Measurements from ENCODE around the gene GPC2.
"Not testable (repeated sequence)": the region's sequence is repeated elsewhere in the genome, so short reads cannot be mapped to it uniquely, and the experiment has no call there.

GPC2 gene, protein sequence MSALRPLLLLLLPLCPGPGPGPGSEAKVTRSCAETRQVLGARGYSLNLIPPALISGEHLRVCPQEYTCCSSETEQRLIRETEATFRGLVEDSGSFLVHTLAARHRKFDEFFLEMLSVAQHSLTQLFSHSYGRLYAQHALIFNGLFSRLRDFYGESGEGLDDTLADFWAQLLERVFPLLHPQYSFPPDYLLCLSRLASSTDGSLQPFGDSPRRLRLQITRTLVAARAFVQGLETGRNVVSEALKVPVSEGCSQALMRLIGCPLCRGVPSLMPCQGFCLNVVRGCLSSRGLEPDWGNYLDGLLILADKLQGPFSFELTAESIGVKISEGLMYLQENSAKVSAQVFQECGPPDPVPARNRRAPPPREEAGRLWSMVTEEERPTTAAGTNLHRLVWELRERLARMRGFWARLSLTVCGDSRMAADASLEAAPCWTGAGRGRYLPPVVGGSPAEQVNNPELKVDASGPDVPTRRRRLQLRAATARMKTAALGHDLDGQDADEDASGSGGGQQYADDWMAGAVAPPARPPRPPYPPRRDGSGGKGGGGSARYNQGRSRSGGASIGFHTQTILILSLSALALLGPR

DNA sequence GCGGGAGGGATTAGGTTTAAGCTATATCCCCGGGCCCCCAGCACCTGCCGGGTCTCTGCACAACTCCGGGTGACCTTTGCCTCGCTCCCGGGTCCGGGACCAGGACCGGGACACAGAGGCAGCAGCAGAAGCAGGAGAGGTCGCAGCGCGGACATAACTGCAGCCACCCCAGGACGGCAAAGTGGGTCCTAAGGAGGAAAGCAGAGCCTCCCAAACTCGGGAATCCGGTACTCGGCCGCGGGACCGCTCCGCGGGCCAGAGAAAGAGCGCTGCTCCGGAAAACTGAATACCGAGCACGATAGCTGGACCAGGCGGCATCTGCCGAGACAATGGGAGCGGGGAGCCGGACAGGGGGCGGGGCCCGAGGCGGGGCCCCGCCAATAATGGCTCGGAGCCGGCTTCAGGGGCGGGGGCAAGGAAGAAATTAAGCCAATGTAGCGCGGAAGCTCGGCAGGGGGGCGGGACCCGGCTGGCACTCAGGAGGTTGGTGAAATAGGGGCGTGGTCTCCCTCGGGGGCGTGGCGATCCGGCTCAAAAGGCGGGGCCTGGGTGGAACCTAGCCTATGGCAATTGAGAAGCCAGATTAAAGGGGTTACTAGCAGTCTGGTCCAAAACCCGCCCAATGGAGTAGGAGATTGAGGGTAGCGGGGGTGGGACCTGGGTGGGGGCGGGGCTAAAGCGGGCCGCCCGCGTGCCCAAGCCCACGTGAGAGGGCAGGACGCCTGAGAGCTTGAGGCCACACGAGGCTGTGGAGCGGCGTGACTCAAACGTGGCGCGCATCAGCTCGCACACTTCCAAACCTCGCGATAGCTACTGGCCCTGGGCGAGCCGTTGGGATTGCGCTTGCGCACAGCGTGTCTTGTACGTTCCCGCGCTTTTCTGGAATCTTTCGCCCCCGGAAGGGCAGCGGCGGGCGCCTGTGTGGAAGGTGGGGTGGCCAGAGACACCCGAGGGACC lies at the start of gene GPC2, which contains the start of gene STAG3:
Gene GPC2, minus strand, starts transcription at position 337 of the 957 bp plus-strand sequence. Its CDS starts 182 bp downstream, at position 155.
Gene STAG3, plus strand, starts transcription at position 874 of the 957 bp plus-strand sequence. CDS start 2,639 bp downstream, outside the sequence.
- DNase-seq (ENCODE audit: low spot score): peak; percentile 97
- TF ChIP-seq, protein P1, sequence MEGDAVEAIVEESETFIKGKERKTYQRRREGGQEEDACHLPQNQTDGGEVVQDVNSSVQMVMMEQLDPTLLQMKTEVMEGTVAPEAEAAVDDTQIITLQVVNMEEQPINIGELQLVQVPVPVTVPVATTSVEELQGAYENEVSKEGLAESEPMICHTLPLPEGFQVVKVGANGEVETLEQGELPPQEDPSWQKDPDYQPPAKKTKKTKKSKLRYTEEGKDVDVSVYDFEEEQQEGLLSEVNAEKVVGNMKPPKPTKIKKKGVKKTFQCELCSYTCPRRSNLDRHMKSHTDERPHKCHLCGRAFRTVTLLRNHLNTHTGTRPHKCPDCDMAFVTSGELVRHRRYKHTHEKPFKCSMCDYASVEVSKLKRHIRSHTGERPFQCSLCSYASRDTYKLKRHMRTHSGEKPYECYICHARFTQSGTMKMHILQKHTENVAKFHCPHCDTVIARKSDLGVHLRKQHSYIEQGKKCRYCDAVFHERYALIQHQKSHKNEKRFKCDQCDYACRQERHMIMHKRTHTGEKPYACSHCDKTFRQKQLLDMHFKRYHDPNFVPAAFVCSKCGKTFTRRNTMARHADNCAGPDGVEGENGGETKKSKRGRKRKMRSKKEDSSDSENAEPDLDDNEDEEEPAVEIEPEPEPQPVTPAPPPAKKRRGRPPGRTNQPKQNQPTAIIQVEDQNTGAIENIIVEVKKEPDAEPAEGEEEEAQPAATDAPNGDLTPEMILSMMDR (IDR thresholded peaks at IDR 0.05; ENCODE audit: extremely low read depth, missing control alignments): no peak

DNA sequence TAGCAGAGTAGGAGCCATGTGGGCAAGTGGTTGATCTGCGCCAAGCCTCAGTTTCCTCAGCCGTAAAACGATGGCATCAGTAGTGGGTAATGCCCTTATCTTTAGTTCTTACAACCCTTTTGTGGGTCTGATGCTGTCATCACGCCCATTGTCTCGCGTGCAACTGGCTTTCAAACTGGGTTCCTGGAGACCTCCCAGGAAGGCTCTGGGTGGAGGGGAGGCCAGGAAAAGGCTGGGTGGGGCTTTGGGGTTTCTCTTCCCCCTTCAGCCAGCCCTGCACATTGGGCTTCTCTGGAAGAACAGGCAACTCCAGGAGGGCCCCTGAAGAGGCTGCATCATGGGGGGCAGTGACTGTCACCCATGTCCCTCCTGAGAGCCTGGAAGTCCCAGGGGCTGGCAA lies 47.7 kb upstream of the GPC2 start:
- DNase-seq (ENCODE audit: low spot score): not testable (repeated sequence)

DNA sequence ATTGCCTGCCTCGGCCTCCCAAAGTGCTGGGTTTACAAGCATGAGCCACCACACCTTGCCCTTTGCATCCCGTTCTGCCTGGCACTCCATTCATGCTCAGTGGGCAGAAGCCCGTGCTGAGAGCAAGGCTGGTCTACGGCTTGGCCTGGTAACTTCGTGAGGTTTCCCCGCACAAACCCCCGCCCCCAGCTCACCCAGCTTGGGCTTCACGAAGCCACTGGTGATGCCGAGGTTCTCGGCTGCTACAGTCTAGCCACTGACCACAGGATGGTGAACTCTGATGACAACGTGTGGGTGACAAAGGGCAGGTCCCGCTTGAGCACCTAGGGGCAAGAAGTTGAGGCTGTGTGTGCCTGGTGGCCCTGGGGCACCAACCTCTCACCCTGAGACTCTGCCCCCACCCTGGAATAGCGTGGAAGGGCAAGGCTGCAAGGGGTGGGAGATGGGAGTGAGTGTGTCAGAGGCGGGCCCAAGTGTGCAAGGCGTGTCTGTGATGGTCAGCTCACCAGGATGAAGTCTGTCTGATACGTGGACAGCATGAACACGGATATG lies 46.3 kb upstream of the GPC2 start:
- not testable (repeated sequence) for DNase-seq (ENCODE audit: low spot score)

DNA sequence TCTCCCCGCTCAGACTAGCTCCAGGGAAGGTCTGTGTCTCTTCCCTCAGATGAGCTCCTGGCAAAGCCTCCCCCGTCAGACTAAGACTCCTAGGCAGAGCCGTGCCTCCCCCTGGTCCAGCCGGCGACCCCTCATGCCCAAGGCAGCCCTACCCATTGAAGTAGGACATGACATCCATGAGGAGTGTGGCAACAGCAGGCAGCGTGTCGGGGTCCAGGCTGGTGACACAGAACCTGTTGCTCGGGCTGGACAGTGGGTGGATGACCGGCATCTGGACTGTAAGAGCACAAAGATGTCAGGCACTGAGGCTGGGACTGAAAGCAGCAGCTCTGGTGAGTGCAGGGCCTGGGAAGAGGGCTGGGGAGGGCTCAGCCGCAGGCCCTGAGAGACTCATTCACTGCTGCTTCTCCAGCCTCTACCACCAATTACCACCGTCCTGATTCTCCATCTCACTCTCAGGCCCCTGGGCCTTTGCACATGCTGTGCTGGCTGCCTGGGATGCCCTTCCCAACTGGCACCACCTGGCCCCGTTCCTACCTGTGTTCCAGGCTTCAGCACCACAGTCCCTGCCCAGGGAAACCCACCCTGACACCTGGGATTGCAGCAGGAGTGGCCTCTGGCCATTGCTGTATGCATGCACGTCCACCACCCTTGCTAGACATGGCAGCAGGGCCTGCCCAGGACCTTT lies 45.4 kb upstream of the GPC2 start:
- DNase-seq (ENCODE audit: low spot score): no peak
- TF ChIP-seq, protein P1 (IDR thresholded peaks at IDR 0.05; ENCODE audit: extremely low read depth, missing control alignments): no peak

DNA sequence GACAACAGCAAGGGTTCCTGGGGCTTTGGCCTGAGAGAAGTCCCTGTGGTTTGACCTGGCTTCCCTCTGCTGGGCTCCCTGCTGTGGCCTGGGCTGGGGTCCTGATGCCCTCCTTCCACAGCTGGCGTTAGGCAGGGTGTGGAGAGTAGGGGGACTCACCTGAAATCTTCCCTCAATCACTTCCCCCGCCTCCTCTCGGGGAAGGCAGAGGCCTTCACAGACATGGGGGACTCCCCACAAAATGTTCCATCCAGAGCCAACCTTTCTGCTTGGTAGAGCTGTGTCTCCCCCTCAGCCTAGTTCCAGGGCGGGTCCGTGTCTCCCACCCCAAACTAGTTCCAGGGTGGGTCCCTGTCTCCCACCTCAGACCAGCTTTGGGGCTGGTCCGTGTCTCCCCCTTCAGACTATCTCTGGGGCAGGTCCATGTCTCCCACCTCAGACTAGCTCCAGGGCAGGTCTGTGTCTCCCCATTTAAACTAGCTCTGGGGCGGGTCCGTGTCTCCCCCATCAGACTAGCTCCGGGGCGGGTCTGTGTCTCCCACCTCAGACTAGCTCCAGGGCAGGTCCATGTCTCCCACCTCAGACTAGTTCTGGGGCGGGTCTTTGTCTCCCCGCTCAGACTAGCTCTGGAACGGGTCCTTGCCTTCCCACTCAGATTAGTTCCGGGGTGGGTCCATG lies 44.7 kb upstream of the GPC2 start:
- TF ChIP-seq, protein P1 (IDR thresholded peaks at IDR 0.05; ENCODE audit: extremely low read depth, missing control alignments): no peak

DNA sequence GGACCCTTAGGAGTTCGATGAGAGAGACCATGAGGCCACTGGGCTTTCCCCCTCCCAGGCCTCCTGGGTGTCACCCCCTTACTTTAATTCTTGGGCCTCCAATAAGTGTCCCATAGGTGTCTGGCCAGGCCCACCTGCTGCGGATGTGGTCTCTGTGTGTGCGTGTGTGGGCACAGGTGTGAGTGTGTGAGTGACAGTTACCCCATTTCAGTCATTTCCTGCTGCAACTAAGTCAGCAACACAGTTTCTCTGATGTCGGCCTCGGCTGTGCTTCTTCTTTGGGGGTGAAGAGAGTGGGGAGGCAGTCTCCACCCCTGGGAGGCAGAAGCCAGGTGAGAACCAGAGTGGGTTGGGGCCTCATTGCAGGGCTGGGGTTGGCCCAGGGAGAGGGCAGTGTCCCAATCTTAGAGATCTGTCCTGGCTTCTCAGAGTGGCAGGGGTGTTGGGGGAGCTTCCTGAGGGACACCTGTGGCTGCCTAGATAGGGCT lies 44.1 kb upstream of the GPC2 start:
- peak; percentile 78 for DNase-seq (ENCODE audit: low spot score)
- TF ChIP-seq, protein P1 (IDR thresholded peaks at IDR 0.05; ENCODE audit: extremely low read depth, missing control alignments): no peak

More for the DNA sequence above, 44.7 kb upstream of the GPC2 start:
- DNase-seq (ENCODE audit: low spot score): peak; percentile 32

DNA sequence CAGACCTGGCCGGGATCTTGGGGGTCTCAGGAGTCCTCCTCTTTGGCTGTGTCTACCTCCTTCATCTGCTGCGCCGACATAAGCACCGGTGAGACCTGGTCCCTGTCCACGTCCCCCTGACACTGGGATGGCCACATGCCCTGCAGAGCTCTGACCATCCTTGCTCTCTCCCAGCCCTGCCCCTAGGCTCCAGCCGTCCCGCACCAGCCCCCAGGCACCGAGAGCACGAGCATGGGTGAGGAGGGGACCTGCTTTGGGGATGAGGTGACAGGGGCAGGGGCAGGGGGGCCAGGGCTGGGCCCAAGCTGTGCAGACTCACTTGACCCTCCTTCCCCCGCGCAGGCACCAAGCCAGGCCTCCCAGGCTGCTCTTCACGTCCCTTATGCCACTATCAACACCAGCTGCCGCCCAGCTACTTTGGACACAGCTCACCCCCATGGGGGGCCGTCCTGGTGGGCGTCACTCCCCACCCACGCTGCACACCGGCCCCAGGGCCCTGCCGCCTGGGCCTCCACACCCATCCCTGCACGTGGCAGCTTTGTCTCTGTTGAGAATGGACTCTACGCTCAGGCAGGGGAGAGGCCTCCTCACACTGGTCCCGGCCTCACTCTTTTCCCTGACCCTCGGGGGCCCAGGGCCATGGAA lies 43.5 kb upstream of the GPC2 start:
- TF ChIP-seq, protein P1 (IDR thresholded peaks at IDR 0.05; ENCODE audit: extremely low read depth, missing control alignments): no peak
- DNase-seq (ENCODE audit: low spot score): no peak

DNA sequence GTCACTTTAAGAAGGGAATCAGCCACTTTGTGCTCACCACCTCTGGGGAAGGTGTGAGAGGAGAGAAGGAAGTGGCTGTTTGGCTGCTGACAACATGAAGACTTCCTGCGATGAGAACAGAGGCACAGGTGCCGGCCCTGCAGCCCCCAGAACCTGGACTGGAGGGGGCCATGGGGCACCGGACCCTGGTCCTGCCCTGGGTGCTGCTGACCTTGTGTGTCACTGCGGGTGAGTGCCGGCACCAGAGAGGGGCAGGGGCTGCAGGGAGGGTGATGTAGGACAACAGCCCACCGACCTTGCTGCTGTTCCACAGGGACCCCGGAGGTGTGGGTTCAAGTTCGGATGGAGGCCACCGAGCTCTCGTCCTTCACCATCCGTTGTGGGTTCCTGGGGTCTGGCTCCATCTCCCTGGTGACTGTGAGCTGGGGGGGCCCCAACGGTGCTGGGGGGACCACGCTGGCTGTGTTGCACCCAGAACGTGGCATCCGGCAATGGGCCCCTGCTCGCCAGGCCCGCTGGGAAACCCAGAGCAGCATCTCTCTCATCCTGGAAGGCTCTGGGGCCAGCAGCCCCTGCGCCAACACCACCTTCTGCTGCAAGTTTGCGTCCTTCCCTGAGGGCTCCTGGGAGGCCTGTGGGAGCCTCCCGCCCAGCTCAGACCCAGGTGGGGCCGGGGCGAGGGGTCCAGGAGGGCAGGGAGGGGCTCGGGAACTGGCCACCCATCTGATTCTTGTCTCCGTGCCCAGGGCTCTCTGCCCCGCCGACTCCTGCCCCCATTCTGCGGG lies 42.8 kb upstream of the GPC2 start, which contains the start of gene PVRIG:
Gene PVRIG, plus strand, starts transcription at position 149 of the 785 bp plus-strand sequence. Its CDS starts 22 bp downstream, at position 171.
- not testable (repeated sequence) for DNase-seq (ENCODE audit: low spot score)
